ENCODE data around the gene C10orf67. TPM values are rescaled to one million over a fixed set of nuclear protein-coding genes. Genes with fewer than 3 reads are reported as not detected.

The C10orf67 gene
- total RNA-seq, 6 experiments from 2014 or later = 0.10 to 0.88 (median 0.33) TPM

DNA sequence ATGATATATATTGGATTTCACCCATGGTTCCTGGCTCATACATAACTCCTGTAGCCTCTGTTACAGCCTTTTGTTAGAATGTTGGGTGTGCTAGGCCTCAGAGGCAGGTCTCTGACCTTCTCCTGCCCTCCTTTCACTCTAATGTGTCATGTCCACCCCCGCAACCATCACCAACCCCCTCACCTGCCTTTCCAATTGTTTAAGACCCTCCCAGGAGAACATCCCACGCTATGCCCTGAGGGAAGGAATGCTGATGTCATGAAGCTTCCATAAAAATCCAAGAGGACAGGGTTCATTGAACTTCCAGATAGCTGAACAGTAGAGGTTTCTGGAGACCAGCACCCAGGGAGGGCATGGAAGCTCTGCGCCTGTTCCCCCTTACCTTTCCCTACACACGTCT is 30.8 kb upstream of the C10orf67 start:
- TF ChIP-seq CTCF (IDR thresholded peaks at IDR 0.05) = no peak
- no peaks in the 10 kb centered on the region for H3K9me3 Mint-ChIP-seq
- H3K36me3 Mint-ChIP-seq (ENCODE audit: low read depth) = no peaks in the 10 kb centered on the region
- H3K27ac Mint-ChIP-seq = no peak overlapping the region
- DNase-seq = no peak
- no peak overlapping the region for H3K4me3 Mint-ChIP-seq
- H3K27me3 Mint-ChIP-seq (ENCODE audit: insufficient read depth) = peaks cover 1% of the 10 kb centered on the region; the same call in 1 of the 2 replicates
- no peaks in the 10 kb centered on the region; the same call in 1 of the 2 replicates for H3K4me1 Mint-ChIP-seq (ENCODE audit: low read depth)

GRCh38 chr10:23373156-23373555 is 28.6 kb upstream of the C10orf67 start:
- Mint-ChIP-seq H3K4me1 (ENCODE audit: low read depth) (no peaks in the 10 kb centered on the region; the same call in 1 of the 2 replicates), H3K27ac (no peak overlapping the region), H3K4me3 (no peak overlapping the region), H3K9me3 (no peaks in the 10 kb centered on the region), H3K36me3 (ENCODE audit: low read depth) (no peaks in the 10 kb centered on the region), H3K27me3 (ENCODE audit: insufficient read depth) (no peaks in the 10 kb centered on the region; the same call in none of the 2 replicates)
- no peak for DNase-seq
- TF ChIP-seq CTCF (IDR thresholded peaks at IDR 0.05) = no peak

GRCh38 chr10:23371073-23371472 is 26.5 kb upstream of the C10orf67 start:
- H3K27me3 Mint-ChIP-seq (ENCODE audit: insufficient read depth) = no peaks in the 10 kb centered on the region; the same call in none of the 2 replicates
- DNase-seq = no peak
- no peak overlapping the region for H3K4me3 Mint-ChIP-seq
- H3K9me3 Mint-ChIP-seq = no peaks in the 10 kb centered on the region
- TF ChIP-seq CTCF (IDR thresholded peaks at IDR 0.05) = no peak
- H3K4me1 Mint-ChIP-seq (ENCODE audit: low read depth) = no peaks in the 10 kb centered on the region; the same call in 1 of the 2 replicates
- H3K27ac Mint-ChIP-seq = no peak overlapping the region
- no peaks in the 10 kb centered on the region for H3K36me3 Mint-ChIP-seq (ENCODE audit: low read depth)

DNA sequence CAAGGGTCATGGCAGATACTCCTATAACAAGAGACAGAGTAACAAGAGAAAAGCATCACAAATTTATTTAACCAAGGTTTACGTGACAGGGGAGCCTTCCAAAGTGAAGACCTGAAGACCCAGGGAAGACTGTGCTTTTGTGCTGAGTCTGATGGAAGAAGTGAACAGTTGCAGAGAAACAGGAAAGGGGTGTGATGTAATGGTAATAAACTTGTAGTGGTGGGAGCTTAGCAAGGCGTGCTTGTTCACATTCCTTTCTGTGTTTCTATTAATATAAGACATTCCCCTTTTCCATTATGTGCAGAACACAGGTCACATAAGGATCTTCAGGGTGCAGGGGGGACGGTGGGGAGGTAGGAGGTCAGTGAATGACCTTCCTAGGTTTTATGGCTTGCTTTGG is 25.5 kb upstream of the C10orf67 start:
- no peaks in the 10 kb centered on the region for H3K36me3 Mint-ChIP-seq (ENCODE audit: low read depth)
- DNase-seq = no peak
- H3K4me1 Mint-ChIP-seq (ENCODE audit: low read depth) = no peaks in the 10 kb centered on the region; the same call in 1 of the 2 replicates
- no peaks in the 10 kb centered on the region; the same call in none of the 2 replicates for H3K27me3 Mint-ChIP-seq (ENCODE audit: insufficient read depth)
- no peak for TF ChIP-seq CTCF (IDR thresholded peaks at IDR 0.05)
- H3K4me3 Mint-ChIP-seq = no peak overlapping the region
- H3K27ac Mint-ChIP-seq = no peak overlapping the region
- no peaks in the 10 kb centered on the region for H3K9me3 Mint-ChIP-seq

DNA sequence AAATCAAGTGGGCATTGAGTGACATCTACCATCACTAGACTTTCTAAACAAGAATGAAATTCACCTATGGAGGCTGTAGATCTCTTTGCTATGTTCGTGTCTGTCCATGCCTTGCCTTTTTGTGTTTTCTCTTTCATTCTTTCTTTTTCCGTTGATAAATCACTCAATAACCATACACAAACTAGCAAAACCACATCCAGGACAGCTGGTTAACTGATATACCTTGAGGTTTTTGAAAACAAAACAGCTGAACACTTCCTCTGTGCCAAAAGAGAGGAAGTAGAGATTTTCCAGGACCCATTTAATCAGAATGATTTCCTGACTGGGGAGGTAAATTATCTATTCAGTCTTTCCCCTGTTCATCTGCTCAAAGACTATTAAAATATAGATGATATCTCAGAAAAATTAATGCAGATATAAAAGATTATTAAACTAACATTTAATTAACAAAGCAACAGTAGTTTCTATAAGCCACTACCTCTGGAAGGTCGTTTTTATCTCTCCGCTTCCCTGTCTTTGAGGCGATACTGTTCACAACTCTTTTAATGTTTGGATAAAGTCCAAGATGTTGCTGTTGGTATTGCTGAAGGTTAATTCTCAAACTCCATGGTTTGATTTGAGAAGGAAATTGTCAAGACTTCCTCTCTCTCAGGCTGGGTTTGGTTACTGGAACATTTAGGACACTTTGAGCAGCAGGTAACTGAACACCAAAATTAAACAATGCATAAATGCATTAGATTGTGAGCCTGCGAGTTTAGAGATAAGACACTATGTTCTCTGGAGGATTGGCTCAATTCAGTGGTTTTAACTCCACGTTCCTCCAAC is 24.4 kb upstream of the C10orf67 start:
- no peak for DNase-seq
- no peak overlapping the region for H3K4me3 Mint-ChIP-seq
- H3K27me3 Mint-ChIP-seq (ENCODE audit: insufficient read depth) = no peaks in the 10 kb centered on the region; the same call in none of the 2 replicates

More for the DNA sequence above, 24.4 kb upstream of the C10orf67 start:
- H3K27ac Mint-ChIP-seq = no peak overlapping the region
- H3K36me3 Mint-ChIP-seq (ENCODE audit: low read depth) = no peaks in the 10 kb centered on the region
- no peak for TF ChIP-seq CTCF (IDR thresholded peaks at IDR 0.05)
- H3K4me1 Mint-ChIP-seq (ENCODE audit: low read depth) = no peaks in the 10 kb centered on the region; the same call in 1 of the 2 replicates
- H3K9me3 Mint-ChIP-seq = no peaks in the 10 kb centered on the region
